Stimulated activated CD4-positive, alpha-beta T cell treated with anti-CD3 and anti-CD28 coated beads, Interleukin-1b, Interleukin-23, amount 100 ng/mL, for 1 hour (primary cell): ENCODE measurements around the gene MUS81.
A peak's percentile ranks its signal among the peaks of the same experiment; 100 is the strongest.

ENCODE experiments used
- DNase-seq, 2 donors: peaks; one replicate each; pipeline ENCODE4 v3.0.0-alpha.2; 2020; ENCODE audit warnings: low read depth in 2 of 2

MUS81 gene

GRCh38 chr11:65892661-65893317 lies 32.6 kb downstream of the MUS81 start:
- DNase-seq = no peak

GRCh38 chr11:65894034-65894591 lies 33.9 kb downstream of the MUS81 start:
- DNase-seq = no peak

- no peak for DNase-seq
These were observed 35.3 kb downstream of the MUS81 start for GRCh38 chr11:65895482-65895981.

GRCh38 chr11:65896034-65896999 lies 36.1 kb downstream of the MUS81 start:
- no peak for DNase-seq

- no peak for DNase-seq
These were observed 36.8 kb downstream of the MUS81 start for GRCh38 chr11:65897020-65897471.

GRCh38 chr11:65898656-65899355 lies 38.6 kb downstream of the MUS81 start:
- DNase-seq = no peak

- DNase-seq = peak in 1 of 2 donors; percentile 62
These were observed 39.3 kb downstream of the MUS81 start for GRCh38 chr11:65899356-65900124.

- peak; percentile 77 to 87 for DNase-seq
These were observed 40.1 kb downstream of the MUS81 start, which contains the start of gene FOSL1 for GRCh38 chr11:65900125-65900898. Gene FOSL1 (minus strand): TSS chr11:65900388. CDS start chr11:65900339, 49 bp downstream.

- DNase-seq = no peak
These were observed 40.6 kb downstream of the MUS81 start for GRCh38 chr11:65900899-65901180.

GRCh38 chr11:65903068-65903481 lies 42.8 kb downstream of the MUS81 start:
- no peak for DNase-seq

- DNase-seq = no peak
These were observed 43.5 kb downstream of the MUS81 start for GRCh38 chr11:65903715-65904114.

- DNase-seq = no peak
These were observed 46.4 kb downstream of the MUS81 start for GRCh38 chr11:65906602-65907001.

GRCh38 chr11:65907878-65908277 lies 47.6 kb downstream of the MUS81 start:
- DNase-seq = no peak

GRCh38 chr11:65911682-65912568 lies 51.7 kb downstream of the MUS81 start:
- no peak for DNase-seq

- DNase-seq = no peak
These were observed 52.6 kb downstream of the MUS81 start for GRCh38 chr11:65912845-65913244.

GRCh38 chr11:65915101-65915820 lies 55.0 kb downstream of the MUS81 start:
- DNase-seq = no peak

GRCh38 chr11:65915821-65916251 lies 55.6 kb downstream of the MUS81 start:
- no peak for DNase-seq
